HG02840 (cell line): ENCODE results near the gene NLGN1.

ENCODE experiments used
- ATAC-seq: cut with Tn5 transposase; IDR thresholded peaks from one replicate; pipeline ENCODE4 v1.9.1; 2021; ENCODE audit warnings: mild to moderate bottlenecking, moderate library complexity, moderate number of reproducible peaks; ENCODE audit not compliant: unreplicated experiment, low FRiP score

Gene NLGN1

DNA sequence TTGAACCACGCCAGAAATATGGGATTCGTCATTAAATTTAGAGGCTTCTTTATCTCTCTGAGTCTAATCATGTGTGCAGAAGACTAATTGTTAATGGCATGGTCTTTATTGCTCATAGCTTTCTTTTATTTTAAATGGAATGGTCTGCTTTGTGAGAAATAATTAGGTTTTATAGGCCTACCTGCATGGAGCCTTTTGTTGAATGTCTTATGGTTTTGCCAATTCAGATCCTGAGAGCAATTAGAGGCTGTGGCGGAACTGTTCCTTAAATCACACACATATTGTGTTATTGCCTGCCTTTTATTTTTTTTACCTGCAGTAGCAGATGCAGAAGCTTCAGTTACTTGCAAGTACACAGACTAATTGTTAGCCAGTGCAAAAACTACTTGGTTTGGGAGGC lies 306.2 kb downstream of the NLGN1 start:
- no peak for ATAC-seq

- no peak for ATAC-seq
Observed at GRCh38 chr3:173706630-173707029, 309.1 kb downstream of the NLGN1 start.

DNA sequence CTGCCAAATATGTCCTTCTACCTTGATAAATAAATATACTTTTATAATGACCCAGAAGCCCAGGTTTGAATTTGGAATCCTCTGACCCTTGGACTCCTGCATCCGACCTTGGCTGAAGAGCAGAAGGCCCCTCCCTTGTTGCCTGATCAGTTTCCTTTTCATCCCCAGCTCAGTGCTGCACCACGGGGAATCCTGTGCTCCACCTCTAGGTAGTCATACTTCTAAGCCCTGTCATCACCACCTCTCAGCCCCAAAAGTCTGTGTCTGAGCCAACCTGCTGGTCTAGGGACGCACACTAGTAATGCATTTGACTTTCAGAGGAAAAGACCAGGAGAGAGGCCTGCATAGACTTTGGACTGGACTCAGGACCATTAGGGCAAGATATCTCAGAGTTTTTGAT lies 310.6 kb downstream of the NLGN1 start:
- no peak for ATAC-seq

DNA sequence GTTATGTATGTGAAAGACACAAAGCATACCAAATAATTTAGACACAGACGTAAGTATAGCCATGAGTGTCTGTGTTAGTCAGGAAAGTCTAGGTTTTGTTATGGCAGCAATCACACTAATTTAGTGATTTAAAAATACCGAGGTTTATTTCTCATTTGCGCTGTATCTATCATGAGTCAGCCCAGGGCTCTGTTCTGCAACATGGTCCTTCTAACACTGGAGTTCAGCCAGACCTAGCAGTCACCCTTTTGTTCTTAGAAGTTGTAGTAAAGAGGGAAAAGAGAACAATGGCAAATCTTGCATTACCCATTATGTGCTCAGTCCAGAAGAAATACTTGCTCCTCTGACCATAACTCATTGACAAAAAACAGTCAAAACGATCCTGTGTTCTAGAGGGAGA lies 311.5 kb downstream of the NLGN1 start:
- no peak for ATAC-seq

- no peak for ATAC-seq
Observed at GRCh38 chr3:173711619-173712018, 314.1 kb downstream of the NLGN1 start.

- no peak for ATAC-seq
Observed at GRCh38 chr3:173719585-173719984, 322.0 kb downstream of the NLGN1 start.

DNA sequence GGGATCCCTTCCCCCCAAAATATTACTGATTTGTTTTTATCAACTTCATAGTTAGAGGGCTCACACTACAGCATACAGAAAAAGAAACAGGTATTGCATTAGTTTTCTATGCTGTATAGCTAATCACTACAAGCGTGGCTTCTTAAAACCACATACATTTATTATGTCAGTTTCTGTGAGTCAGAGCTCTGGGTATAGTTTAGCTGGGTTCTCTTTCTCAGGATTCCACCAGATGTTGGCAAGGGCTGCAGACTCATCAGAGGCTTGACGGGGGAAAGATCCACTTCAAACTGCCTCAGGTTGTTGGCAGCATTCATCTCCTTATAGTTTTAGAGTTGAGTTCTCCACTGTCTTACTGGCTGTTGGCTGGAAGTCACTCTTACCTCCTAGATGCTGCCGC lies 328.0 kb downstream of the NLGN1 start:
- no peak for ATAC-seq

DNA sequence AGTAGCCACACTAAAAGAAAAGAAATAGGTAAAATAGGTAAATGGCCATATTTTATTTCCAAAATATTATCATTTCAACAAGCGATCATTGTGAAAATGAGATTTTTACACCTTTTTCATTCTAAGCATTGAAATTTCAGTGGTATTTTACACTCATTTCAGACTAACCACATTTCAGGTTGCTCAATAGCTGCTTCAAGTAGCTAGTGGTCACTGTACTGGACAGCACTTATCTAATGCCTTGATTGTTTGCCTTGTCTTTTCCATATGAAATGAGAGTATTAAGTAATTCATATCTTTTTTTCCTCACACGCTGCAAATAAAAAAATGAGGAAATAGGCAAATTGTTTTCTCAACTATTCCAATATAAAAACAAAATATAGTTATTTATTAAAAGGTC lies 332.8 kb downstream of the NLGN1 start:
- no peak for ATAC-seq

DNA sequence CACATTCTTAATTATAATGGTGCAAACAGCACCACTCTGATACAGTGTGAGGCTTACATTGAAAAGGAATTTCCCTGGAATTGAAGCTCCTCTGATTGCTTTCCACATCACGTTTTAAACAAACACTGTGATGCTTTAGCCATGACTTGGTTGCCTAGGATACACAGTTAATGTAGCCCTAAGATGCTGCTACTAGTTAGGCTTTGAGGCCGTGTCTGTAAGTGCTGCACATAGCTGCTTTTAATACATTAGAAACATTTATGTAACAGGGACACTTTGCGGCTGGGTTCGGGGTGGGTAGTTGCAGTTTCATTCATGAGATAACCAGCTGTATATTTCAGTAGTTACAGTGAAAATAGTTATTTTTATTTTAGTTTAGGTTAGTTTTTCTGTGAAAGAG lies 334.7 kb downstream of the NLGN1 start:
- ATAC-seq, result no peak

- no peak for ATAC-seq
Observed at GRCh38 chr3:173733029-173733652, 335.6 kb downstream of the NLGN1 start.

DNA sequence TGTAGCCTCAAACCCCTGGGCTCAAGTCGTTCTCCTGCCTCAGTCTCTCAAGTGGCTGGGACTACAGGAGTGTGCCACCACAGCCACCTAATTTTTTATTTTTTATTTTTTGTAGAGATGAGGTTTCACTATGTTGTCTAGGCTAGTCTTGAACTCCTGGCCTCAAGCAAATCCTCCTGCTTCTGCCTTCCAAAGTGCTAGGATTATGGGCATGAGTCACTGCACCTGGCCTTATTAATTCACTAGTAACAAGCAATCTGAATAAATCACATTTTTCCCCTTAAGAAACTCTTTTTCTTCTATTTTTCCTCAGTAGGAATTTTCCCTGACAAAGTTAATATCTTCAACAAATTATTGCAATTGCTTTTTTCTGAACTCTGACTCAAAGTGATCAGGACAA lies 336.9 kb downstream of the NLGN1 start:
- no peak for ATAC-seq

- ATAC-seq, result no peak
Observed at GRCh38 chr3:173734895-173735294, 337.4 kb downstream of the NLGN1 start.

DNA sequence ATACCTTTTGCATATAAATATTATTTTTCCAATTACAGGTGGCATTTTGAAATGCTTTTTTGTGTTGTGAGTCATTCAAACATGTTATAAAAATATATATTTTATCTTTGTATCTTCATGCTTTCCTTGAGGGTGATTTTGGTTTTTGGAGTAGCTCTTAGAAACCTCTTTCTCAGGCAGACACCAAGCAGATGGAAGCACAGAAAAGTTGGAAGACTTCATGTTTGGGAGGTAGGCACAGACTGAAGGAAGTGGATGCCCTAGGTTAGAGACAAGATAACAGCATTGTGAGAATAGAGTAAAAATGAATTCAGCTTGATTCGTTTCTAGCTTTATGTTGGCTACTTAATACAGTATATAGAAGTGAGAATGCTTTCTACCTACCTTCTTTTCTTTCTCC lies 338.3 kb downstream of the NLGN1 start:
- no peak for ATAC-seq

- no peak for ATAC-seq
Observed at GRCh38 chr3:173737167-173737808, 339.7 kb downstream of the NLGN1 start.

DNA sequence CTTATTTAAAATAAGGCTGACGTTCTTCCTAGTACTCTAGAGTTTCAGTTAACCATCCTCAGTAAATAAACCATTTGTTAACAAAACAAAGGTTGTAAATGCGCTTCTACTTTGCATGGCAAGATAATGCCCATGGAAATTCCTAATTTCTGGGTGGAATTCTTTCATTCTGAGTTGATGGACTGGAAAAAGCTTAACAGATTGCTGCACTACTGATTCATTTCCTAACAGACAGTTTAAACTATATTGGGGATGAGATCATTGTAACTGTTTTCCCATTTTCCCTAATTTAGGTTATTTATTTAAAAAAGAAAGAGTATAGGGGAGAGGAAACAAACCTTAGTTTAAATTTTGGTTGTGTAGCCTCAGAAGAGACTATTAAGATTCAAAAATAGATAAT lies 342.2 kb downstream of the NLGN1 start:
- ATAC-seq, result no peak

DNA sequence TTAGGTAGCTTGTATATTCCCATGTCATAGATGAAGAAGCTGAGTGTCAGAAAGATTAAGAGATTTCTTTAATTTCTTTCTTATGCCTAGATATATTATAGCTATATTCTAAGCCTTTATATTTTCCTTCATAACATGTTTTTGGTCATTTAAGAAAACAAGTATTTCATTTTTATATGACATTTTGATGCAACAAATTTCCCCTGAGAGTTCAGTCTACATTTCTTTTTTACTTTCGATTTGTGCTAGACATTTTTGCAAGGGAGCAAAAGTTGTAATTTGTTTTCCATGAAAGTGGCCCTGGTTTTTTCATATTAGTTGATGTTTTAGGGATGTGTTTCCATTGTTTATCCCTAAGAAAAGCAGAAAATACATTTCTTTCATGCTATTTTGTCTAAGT lies 344.9 kb downstream of the NLGN1 start:
- no peak for ATAC-seq

- no peak for ATAC-seq
Observed at GRCh38 chr3:173743111-173743510, 345.6 kb downstream of the NLGN1 start.

- no peak for ATAC-seq
Observed at GRCh38 chr3:173743516-173743915, 346.0 kb downstream of the NLGN1 start.

DNA sequence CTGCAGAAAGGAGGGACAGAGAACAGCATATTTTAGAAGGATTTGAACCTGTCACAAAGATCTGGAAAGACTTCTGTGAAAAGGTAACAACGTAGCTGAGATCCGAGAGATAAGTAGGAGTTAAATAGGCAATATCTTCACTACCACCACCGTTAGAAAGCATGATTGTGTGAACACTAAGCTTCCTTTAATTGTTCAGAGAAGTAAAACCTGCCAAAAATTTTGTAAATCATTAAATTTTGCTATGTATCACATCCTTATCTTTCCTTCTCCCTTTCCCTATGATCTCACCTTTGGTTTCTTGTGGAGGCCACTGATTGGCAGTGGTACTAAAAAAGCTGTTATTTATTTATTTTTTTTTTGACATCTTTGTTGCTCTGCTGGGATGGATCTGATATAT lies 346.9 kb downstream of the NLGN1 start:
- ATAC-seq, result no peak

GRCh38 chr3:173744895-173745294 lies 347.4 kb downstream of the NLGN1 start:
- ATAC-seq, result no peak

- ATAC-seq, result no peak
Observed at GRCh38 chr3:173745952-173746682, 348.6 kb downstream of the NLGN1 start.

DNA sequence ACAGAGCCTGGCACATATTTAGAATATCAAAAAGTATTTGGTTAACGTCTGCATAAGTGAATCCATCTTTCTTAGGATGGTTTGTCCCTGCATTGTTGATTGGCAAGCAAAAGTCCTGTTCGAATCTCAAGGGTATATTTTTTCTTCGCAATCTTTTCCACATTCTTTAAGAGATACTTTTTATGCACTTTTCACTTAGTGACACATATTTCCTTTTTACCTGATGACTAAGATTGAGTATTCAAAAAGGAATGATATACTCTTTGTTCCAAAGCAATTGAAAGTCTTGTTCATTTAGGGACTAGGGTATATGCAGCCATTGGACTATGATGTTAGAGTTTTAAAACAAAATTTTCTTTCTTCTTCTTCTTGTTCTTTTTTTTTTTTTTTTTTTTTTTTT lies 349.9 kb downstream of the NLGN1 start:
- no peak for ATAC-seq
